Adrenal gland (tissue), 12 donors: ENCODE data around the gene TM9SF4. TPM values are rescaled to one million over a fixed set of nuclear protein-coding genes. Genes with fewer than 3 reads are reported as not detected.

Experiments
- DNase-seq, 7 donors: peaks; one replicate each; pipeline ENCODE4 v3.0.0-alpha.2; 2019 to 2020
- H3K27ac ChIP-seq, 5 donors: fragments of 200-600 bp; sonication (generic) in 4 of 5; 1 replicate in 3 of 5; 2 replicates in 2 of 5; pipeline versions ENCODE4 v1.5.1 to v1.8.0; 2016 to 2020; ENCODE audit warnings: mild to moderate bottlenecking in 1 of 5
- H3K27me3 ChIP-seq: fragments of 200-600 bp; 2 replicates; pipeline ENCODE4 v1.8.0; 2021
- H3K36me3 ChIP-seq, 2 donors: fragments of 200-600 bp; replicated peaks in 1 of 2; 1 replicate in 1 of 2; 2 replicates in 1 of 2; pipeline versions ENCODE4 v1.5.1 to v1.8.0; 2018 to 2022
- H3K4me1 ChIP-seq, 2 donors: fragments of 200-600 bp; replicated peaks in 1 of 2; 1 replicate in 1 of 2; 2 replicates in 1 of 2; pipeline versions ENCODE4 v1.5.1 to v1.8.0; 2018 to 2021
- H3K4me3 ChIP-seq, 4 donors: fragments of 200-600 bp; sonication (generic) in 3 of 4; one replicate each; pipeline ENCODE4 v1.5.1; 2016 to 2018
- H3K9me3 ChIP-seq, 3 donors: fragments of 200-600 bp; sonication (generic) in 1 of 3; replicated peaks in 1 of 3; 1 replicate in 2 of 3; 2 replicates in 1 of 3; pipeline versions ENCODE4 v1.5.1 to v1.8.0; 2016 to 2021
- CTCF ChIP-seq, 6 experiments: fragments of 450-650 bp in 4 of 6; fragments of 200-600 bp in 2 of 6; sonication (generic) in 1 of 6; IDR thresholded peaks; 1 replicate in 5 of 6; 2 replicates in 1 of 6; pipeline versions ENCODE4 v1.5.1 to v1.8.0; 2016 to 2021; ENCODE audit warnings: antibody characterized with exemption in 6 of 6, mild to moderate bottlenecking in 2 of 6, moderate library complexity in 1 of 6
- POLR2A ChIP-seq, 2 donors: fragments of 450-650 bp; IDR thresholded peaks; one replicate each; pipeline ENCODE4 v1.6.1; 2017; ENCODE audit warnings: antibody characterized with exemption in 2 of 2, mild to moderate bottlenecking in 2 of 2, moderate library complexity in 1 of 2
- WGBS, 4 donors: extraction: QIAGEN DNeasy Blood & Tissue Kit in 2 of 4; methylation state at CpG; one replicate each; pipeline versions ENCODE4 v1.1.5 to v1.1.7; 2013 to 2017; 5-methylcytosine and 5-hydroxymethylcytosine counted together
- intact Hi-C, 2 donors: fragments of 100-400 bp; cut with DNase I; formaldehyde crosslinking; loops; one replicate each; pipeline versions ENCODE4 v1.14.1 to v1.15.0; 2022 to 2023
- polyA plus RNA-seq, 3 donors: library from polyadenylated mRNA; stranded (reverse); fragments of 200-250 nt in 2 of 3; fragments of 350-450 nt in 1 of 3; fragmentation: Illumina TruSeq in 1 of 3; extraction: RNeasy Lipid Tissue Mini Kit (QIAGEN cat#74804) in 1 of 3; gene quantifications; one replicate each; pipeline ENCODE4 v1.2.3, GENCODE V29; 2013 to 2014
- total RNA-seq, 9 donors: library from RNA; depleted of rRNA in 4 of 9; stranded (reverse); fragments of >200 nt in 4 of 9; fragments of 120-200 nt in 1 of 9; fragmentation: NEBNext Ultra II Directional in 1 of 9; extraction: Animal tissue kit (Norgen Biotek cat#: 25700) in 1 of 9; gene quantifications; one replicate each; pipeline versions ENCODE4 v1.1.0 to v1.2.4, GENCODE V29; 2013 to 2023
- donor health status: healthy with polysubstance abuse.
- donor health status: Bipolar disorder and iron deficiency.
- donor health status: DM: yes; HTN: yes; CAD: no.
- donor health status: DM: no; HTN: no; CAD: no.
- donor health status: DM: no; HTN: no; CAD: no.
- donor health status: DM: yes; HTN: yes; CAD: no.

TM9SF4 gene
- total and polyA plus RNA-seq, 12 donors: 23.2 to 61.0 (median 46.1) TPM

DNA sequence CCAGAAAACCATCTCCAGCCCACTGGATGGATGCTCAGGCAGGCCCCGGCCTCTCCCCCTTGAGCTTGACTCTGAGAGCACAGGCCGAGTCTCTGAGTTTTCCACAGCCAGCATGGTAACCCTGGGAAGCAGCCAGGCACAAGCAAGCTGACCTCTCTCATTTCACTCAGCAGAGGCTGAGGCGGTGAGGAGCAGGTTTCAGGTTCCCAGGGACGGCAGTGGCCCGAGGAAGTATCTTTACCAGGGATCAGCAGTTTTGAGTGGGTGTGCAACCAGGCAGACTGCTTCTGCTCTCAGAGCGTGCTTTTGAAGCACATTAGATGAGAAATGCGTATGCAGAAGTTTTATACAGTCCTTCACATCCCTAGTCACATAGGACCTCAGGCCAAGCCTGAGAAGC lies 44.8 kb upstream of the TM9SF4 start:
- no peak for TF ChIP-seq CTCF (IDR thresholded peaks at IDR 0.05)
- no peak for TF ChIP-seq POLR2A (IDR thresholded peaks at IDR 0.05)
- H3K4me1 ChIP-seq: no peaks in the 10 kb centered on the region
- H3K27me3 ChIP-seq: no peaks in the 10 kb centered on the region
- no peak overlapping the region for H3K4me3 ChIP-seq
- peak overlapping the region in 1 of 5 donors; percentile 10 for H3K27ac ChIP-seq
- H3K36me3 ChIP-seq: no peaks in the 10 kb centered on the region
- no peaks in the 10 kb centered on the region for H3K9me3 ChIP-seq
- intact Hi-C loops: no loop called here
- DNase-seq: peak in 1 of 7 donors; percentile 12
- 54 to 82% (median 72%) methylated on average over 6 to 7 of the region's 7 CpGs for WGBS, 4 donors

- DNase-seq: no peak
- Histone ChIP-seq H3K36me3 (no peaks in the 10 kb centered on the region), H3K9me3 (no peaks in the 10 kb centered on the region), H3K27me3 (no peaks in the 10 kb centered on the region), H3K4me3 (no peak overlapping the region), H3K4me1 (peaks cover 0 to 5% of the 10 kb centered on the region in 2 donors), H3K27ac (no peak overlapping the region)
- 56 to 67% (median 58%) methylated on average over 6 of the region's 6 CpGs for WGBS, 4 donors
- intact Hi-C loops: no loop called here
- TF ChIP-seq CTCF (IDR thresholded peaks at IDR 0.05) (no peak), POLR2A (IDR thresholded peaks at IDR 0.05) (no peak)
Measured at GRCh38 chr20:32067234-32067821, 42.2 kb upstream of the TM9SF4 start.

DNA sequence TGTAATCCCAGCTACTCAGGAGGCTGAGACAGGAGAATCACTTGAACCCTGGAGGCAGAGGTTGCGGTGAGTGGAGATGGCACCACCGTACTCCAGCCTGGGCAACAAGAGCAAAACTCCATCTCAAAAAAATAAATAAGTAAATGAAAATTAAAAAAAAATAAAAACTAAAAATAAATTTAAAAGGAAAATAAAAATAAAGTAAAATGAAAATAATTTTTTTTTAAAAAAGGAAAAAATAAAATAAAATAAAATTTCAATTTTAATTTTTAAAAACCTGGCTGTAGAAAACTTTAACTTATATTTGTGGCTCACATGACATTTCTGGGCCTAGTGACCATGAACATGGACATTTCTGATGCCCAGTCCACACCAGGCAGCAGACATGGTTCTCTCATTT lies 41.3 kb upstream of the TM9SF4 start:
- intact Hi-C loops: no loop called here
- no peak for DNase-seq
- Histone ChIP-seq H3K4me1 (peaks cover 0 to 5% of the 10 kb centered on the region in 2 donors), H3K27me3 (no peaks in the 10 kb centered on the region), H3K9me3 (no peaks in the 10 kb centered on the region), H3K27ac (no peak overlapping the region), H3K4me3 (no peak overlapping the region), H3K36me3 (no peaks in the 10 kb centered on the region)
- whole genome bisulfite sequencing, 4 donors: 96 to 98% (median 97%) methylated on average over 2 of the region's 2 CpGs
- TF ChIP-seq POLR2A (IDR thresholded peaks at IDR 0.05) (no peak), CTCF (IDR thresholded peaks at IDR 0.05) (no peak)

- Histone ChIP-seq H3K36me3 (no peaks in the 10 kb centered on the region), H3K9me3 (no peaks in the 10 kb centered on the region), H3K27me3 (no peaks in the 10 kb centered on the region), H3K27ac (no peak overlapping the region), H3K4me3 (no peak overlapping the region), H3K4me1 (peaks cover 0 to 5% of the 10 kb centered on the region in 2 donors)
- no peak for TF ChIP-seq CTCF (IDR thresholded peaks at IDR 0.05)
- no peak for TF ChIP-seq POLR2A (IDR thresholded peaks at IDR 0.05)
- intact Hi-C loops: no loop called here
- DNase-seq: no peak
Measured at GRCh38 chr20:32069711-32070110, 39.8 kb upstream of the TM9SF4 start.
